Osteoblast (primary cell): Measurements from ENCODE around the gene SCTR. TPM values are rescaled to one million over a fixed set of nuclear protein-coding genes. Genes with fewer than 3 reads are reported as not detected.
A peak's percentile ranks its signal among the peaks of the same experiment; 100 is the strongest.

Source experiments
- DNase-seq: peaks from one replicate; pipeline ENCODE4 v3.0.0; 2011; ENCODE audit warnings: low spot score, mixed read lengths; ENCODE audit not compliant: insufficient read length; ENCODE audit errors: missing footprints
- H2AFZ ChIP-seq: 2 replicates; pipeline ENCODE4 v1.6.0; 2011; ENCODE audit warnings: mild to moderate bottlenecking, low read length
- H3K27ac ChIP-seq: 2 replicates; pipeline ENCODE4 v1.5.1; 2011; ENCODE audit warnings: mild to moderate bottlenecking, low read depth, low read length, moderate library complexity
- H3K27me3 ChIP-seq: 2 replicates; pipeline ENCODE4 v1.6.0; 2012; ENCODE audit warnings: mild to moderate bottlenecking, control low read depth, inconsistent platforms, low read length, moderate library complexity; ENCODE audit not compliant: insufficient read depth
- H3K36me3 ChIP-seq: 2 replicates; pipeline ENCODE4 v1.5.1; 2011; ENCODE audit warnings: mild to moderate bottlenecking, low read length, control low read depth, moderate library complexity; ENCODE audit not compliant: insufficient read depth
- H3K4me1 ChIP-seq: 2 replicates; pipeline ENCODE4 v1.5.1; 2011; ENCODE audit warnings: mild to moderate bottlenecking, low read length, control low read depth, moderate library complexity; ENCODE audit not compliant: insufficient read depth
- H3K4me2 ChIP-seq: 2 replicates; pipeline ENCODE4 v1.6.0; 2011; ENCODE audit warnings: mild to moderate bottlenecking, low read length; ENCODE audit not compliant: insufficient read depth
- H3K4me3 ChIP-seq: fragments of 200-600 bp; sonication (generic); 3 replicates; pipeline ENCODE4 v1.5.1; 2012; ENCODE audit warnings: mild to moderate bottlenecking, low read length, inconsistent platforms; ENCODE audit not compliant: insufficient read depth
- H3K79me2 ChIP-seq: 2 replicates; pipeline ENCODE4 v1.6.0; 2012; ENCODE audit warnings: mild to moderate bottlenecking, low read length, control low read depth, inconsistent platforms; ENCODE audit not compliant: insufficient read depth
- H3K9me3 ChIP-seq: 2 replicates; pipeline ENCODE4 v1.5.1; 2011; ENCODE audit warnings: low read depth, low read length, control low read depth
- H4K20me1 ChIP-seq: 2 replicates; pipeline ENCODE4 v1.6.0; 2012; ENCODE audit warnings: mild to moderate bottlenecking, low read length, control low read depth; ENCODE audit not compliant: insufficient read depth
- CTCF ChIP-seq: IDR thresholded peaks from 2 replicates; pipeline ENCODE4 v1.5.1; 2011; ENCODE audit warnings: mild to moderate bottlenecking, low read depth, low read length, moderate library complexity; ENCODE audit errors: extremely low read depth
- total RNA-seq: library from RNA; depleted of rRNA; stranded (reverse); fragments of >200 nt; gene quantifications from 2 replicates; pipeline ENCODE4 v1.2.3, GENCODE V29; 2012

The SCTR gene
- total RNA-seq, 1 donor = not detected

GRCh38 chr2:119544075-119544938, 20.0 kb upstream of the SCTR start, which contains the start of gene CFAP221:
CFAP221 (plus strand) TSS chr2:119544449; CDS start chr2:119546132, 1,683 bp downstream.
- Histone ChIP-seq H3K4me1 (peaks cover 13% of the 10 kb centered on the region), H3K27me3 (peaks cover 36% of the 10 kb centered on the region), H3K79me2 (no peaks in the 10 kb centered on the region), H3K4me2 (peak within 1 kb of the TSS; percentile 88), H4K20me1 (no peaks in the 10 kb centered on the region), H3K4me3 (peak within 1 kb of the TSS; percentile 74), H3K36me3 (no peaks in the 10 kb centered on the region), H3K27ac (no peak within 1 kb of the TSS), H2AFZ (peak within 1 kb of the TSS; percentile 90), H3K9me3 (no peaks in the 10 kb centered on the region)
- peak; percentile 95 for DNase-seq
- TF ChIP-seq CTCF = no peak

DNA sequence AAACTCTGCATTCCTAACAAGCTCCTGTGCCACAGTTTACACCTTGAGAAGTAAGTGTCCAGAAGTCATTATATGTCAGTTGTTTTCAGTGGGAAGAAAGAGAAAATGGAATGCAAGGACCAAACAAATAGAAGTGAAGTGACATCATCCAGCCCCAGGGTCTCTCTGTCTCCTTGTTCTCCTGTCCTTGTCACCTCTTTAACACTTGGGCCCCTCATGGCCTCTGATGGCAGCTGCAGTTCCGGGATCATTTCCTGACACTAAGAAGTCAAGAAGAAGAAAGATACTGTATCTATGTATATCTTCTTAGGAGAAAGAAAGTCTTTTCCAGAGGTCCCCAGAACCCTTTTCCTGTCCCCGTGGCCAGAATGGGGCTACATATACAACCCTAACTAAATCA, 17.2 kb upstream of the SCTR start:
- H2AFZ ChIP-seq = no peak overlapping the region
- no peak for TF ChIP-seq CTCF
- H3K4me3 ChIP-seq = no peak overlapping the region
- no peak overlapping the region for H3K27ac ChIP-seq
- H3K79me2 ChIP-seq = no peaks in the 10 kb centered on the region
- H3K36me3 ChIP-seq = no peaks in the 10 kb centered on the region
- H3K4me1 ChIP-seq = peaks cover 13% of the 10 kb centered on the region
- H3K9me3 ChIP-seq = no peaks in the 10 kb centered on the region
- DNase-seq = no peak
- peaks cover 32% of the 10 kb centered on the region for H3K27me3 ChIP-seq
- no peak overlapping the region for H3K4me2 ChIP-seq
- no peaks in the 10 kb centered on the region for H4K20me1 ChIP-seq

DNA sequence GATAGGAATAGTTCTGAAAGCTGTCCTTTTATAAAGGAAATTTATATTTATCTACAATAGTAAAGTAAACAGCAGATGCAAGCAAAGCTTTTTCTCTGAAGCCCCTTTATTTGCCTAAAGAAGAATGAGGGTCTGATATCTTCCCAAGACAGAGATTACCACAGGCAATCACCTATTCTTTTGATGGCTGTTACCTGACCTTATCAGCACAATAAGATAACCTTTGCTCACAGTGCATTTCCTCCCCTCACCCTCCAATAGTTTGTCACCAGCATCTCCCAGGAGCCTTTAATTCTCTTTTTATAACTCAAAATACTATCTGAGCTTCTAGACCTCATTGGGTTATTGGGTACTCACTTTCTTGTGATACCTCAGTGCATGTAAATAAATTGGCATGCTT, 13.5 kb upstream of the SCTR start:
- TF ChIP-seq CTCF = no peak
- H3K27me3 ChIP-seq = peaks cover 4% of the 10 kb centered on the region
- H4K20me1 ChIP-seq = no peaks in the 10 kb centered on the region
- DNase-seq = no peak
- H3K9me3 ChIP-seq = peaks cover 3% of the 10 kb centered on the region
- H3K36me3 ChIP-seq = no peaks in the 10 kb centered on the region
- H3K79me2 ChIP-seq = no peaks in the 10 kb centered on the region
- no peaks in the 10 kb centered on the region for H3K4me1 ChIP-seq
- no peak overlapping the region for H3K27ac ChIP-seq
- no peak overlapping the region for H3K4me3 ChIP-seq
- H3K4me2 ChIP-seq = no peak overlapping the region
- H2AFZ ChIP-seq = no peak overlapping the region

GRCh38 chr2:119536707-119537106, 12.4 kb upstream of the SCTR start:
- H3K36me3 ChIP-seq = no peaks in the 10 kb centered on the region

More at GRCh38 chr2:119536707-119537106, 12.4 kb upstream of the SCTR start:
- Histone ChIP-seq H3K27ac (no peak overlapping the region), H3K4me3 (no peak overlapping the region), H2AFZ (no peak overlapping the region), H3K79me2 (no peaks in the 10 kb centered on the region), H3K27me3 (peaks cover 5% of the 10 kb centered on the region), H3K4me1 (no peaks in the 10 kb centered on the region), H3K4me2 (no peak overlapping the region), H4K20me1 (no peaks in the 10 kb centered on the region), H3K9me3 (peaks cover 3% of the 10 kb centered on the region)
- TF ChIP-seq CTCF = no peak
- no peak for DNase-seq
